Astrocyte (in vitro differentiated cells and primary cell): ENCODE data around the gene RAB11FIP4. TPM values are rescaled to one million over a fixed set of nuclear protein-coding genes. Genes with fewer than 3 reads are reported as not detected.

Experiments
- DNase-seq: peaks from one replicate; pipeline ENCODE4 v3.0.0-alpha.2; 2010; ENCODE audit warnings: low read depth
- FAIRE-seq: peaks from 2 replicates; lab custom pipeline; 2011; peaks lifted over from hg19 to GRCh38; lab: Jason Lieb, UNC
- H2AFZ ChIP-seq: 2 replicates; pipeline ENCODE4 v1.6.0; 2012; ENCODE audit warnings: low read depth, low read length, inconsistent platforms
- H3K27ac ChIP-seq: 2 replicates; pipeline ENCODE4 v1.5.1; 2011; ENCODE audit warnings: low read depth, low read length, inconsistent platforms
- H3K27me3 ChIP-seq: 2 replicates; pipeline ENCODE4 v1.6.0; 2011; ENCODE audit warnings: low read length, inconsistent platforms; ENCODE audit not compliant: insufficient read depth
- H3K36me3 ChIP-seq: 2 replicates; pipeline ENCODE4 v1.5.1; 2011; ENCODE audit warnings: low read length, inconsistent platforms; ENCODE audit not compliant: insufficient read depth
- H3K4me1 ChIP-seq: 2 replicates; pipeline ENCODE4 v1.5.1; 2011; ENCODE audit warnings: low read length, inconsistent platforms; ENCODE audit not compliant: insufficient read depth
- H3K4me2 ChIP-seq: 2 replicates; pipeline ENCODE4 v1.6.0; 2012; ENCODE audit warnings: low read length, inconsistent platforms
- H3K4me3 ChIP-seq: 2 replicates; pipeline ENCODE4 v1.5.1; 2011; ENCODE audit warnings: low read depth, mild to moderate bottlenecking, low read length, inconsistent platforms; ENCODE audit not compliant: insufficient read depth
- H3K79me2 ChIP-seq: 2 replicates; pipeline ENCODE4 v1.6.0; 2012; ENCODE audit warnings: mild to moderate bottlenecking, low read length, inconsistent platforms; ENCODE audit not compliant: insufficient read depth
- H3K9ac ChIP-seq: 2 replicates; pipeline ENCODE4 v1.6.0; 2012; ENCODE audit warnings: mild to moderate bottlenecking, low read length, inconsistent platforms
- H3K9me3 ChIP-seq: 2 replicates; pipeline ENCODE4 v1.5.1; 2012; ENCODE audit warnings: low read depth, mild to moderate bottlenecking, low read length, inconsistent platforms; ENCODE audit not compliant: insufficient read depth
- H4K20me1 ChIP-seq: 2 replicates; pipeline ENCODE4 v1.6.0; 2012; ENCODE audit warnings: low read length, inconsistent platforms; ENCODE audit not compliant: insufficient read depth
- H3K27ac Mint-ChIP-seq: one replicate; pipeline ENCODE4 v1.8.0; 2021; ENCODE audit warnings: mild to moderate bottlenecking, mixed read lengths; ENCODE audit not compliant: unreplicated experiment
- H3K27me3 Mint-ChIP-seq: one replicate; pipeline ENCODE4 v1.8.0; 2021; ENCODE audit warnings: low read depth, mixed read lengths; ENCODE audit not compliant: unreplicated experiment
- H3K36me3 Mint-ChIP-seq: one replicate; pipeline ENCODE4 v1.8.0; 2021; ENCODE audit warnings: low read depth, mixed read lengths; ENCODE audit not compliant: unreplicated experiment
- H3K4me1 Mint-ChIP-seq: one replicate; pipeline ENCODE4 v1.8.0; 2021; ENCODE audit warnings: low read depth, mixed read lengths; ENCODE audit not compliant: unreplicated experiment
- H3K4me3 Mint-ChIP-seq: one replicate; pipeline ENCODE4 v1.8.0; 2021; ENCODE audit warnings: mild to moderate bottlenecking, moderate library complexity, mixed read lengths; ENCODE audit not compliant: unreplicated experiment
- H3K9me3 Mint-ChIP-seq: one replicate; pipeline ENCODE4 v1.8.0; 2021; ENCODE audit warnings: mild to moderate bottlenecking, mixed read lengths; ENCODE audit not compliant: unreplicated experiment
- EZH2 ChIP-seq: IDR thresholded peaks from 2 replicates; pipeline ENCODE4 v1.6.1; 2012; ENCODE audit warnings: mild to moderate bottlenecking, low read length, inconsistent platforms; ENCODE audit not compliant: insufficient read depth
- total RNA-seq: library from RNA; stranded (reverse); gene quantifications from 2 replicates; pipeline ENCODE4 v1.2.1, GENCODE V29; 2021
- TF ChIP-seq, protein P1 (sequence below): IDR thresholded peaks from 2 replicates; pipeline ENCODE4 v1.5.1; 2011; ENCODE audit warnings: low read depth, mild to moderate bottlenecking, inconsistent platforms, low read length, moderate library complexity; ENCODE audit not compliant: insufficient read depth

Gene RAB11FIP4
- total RNA-seq, 1 donor from 2014 or later: 4.4 TPM

DNA sequence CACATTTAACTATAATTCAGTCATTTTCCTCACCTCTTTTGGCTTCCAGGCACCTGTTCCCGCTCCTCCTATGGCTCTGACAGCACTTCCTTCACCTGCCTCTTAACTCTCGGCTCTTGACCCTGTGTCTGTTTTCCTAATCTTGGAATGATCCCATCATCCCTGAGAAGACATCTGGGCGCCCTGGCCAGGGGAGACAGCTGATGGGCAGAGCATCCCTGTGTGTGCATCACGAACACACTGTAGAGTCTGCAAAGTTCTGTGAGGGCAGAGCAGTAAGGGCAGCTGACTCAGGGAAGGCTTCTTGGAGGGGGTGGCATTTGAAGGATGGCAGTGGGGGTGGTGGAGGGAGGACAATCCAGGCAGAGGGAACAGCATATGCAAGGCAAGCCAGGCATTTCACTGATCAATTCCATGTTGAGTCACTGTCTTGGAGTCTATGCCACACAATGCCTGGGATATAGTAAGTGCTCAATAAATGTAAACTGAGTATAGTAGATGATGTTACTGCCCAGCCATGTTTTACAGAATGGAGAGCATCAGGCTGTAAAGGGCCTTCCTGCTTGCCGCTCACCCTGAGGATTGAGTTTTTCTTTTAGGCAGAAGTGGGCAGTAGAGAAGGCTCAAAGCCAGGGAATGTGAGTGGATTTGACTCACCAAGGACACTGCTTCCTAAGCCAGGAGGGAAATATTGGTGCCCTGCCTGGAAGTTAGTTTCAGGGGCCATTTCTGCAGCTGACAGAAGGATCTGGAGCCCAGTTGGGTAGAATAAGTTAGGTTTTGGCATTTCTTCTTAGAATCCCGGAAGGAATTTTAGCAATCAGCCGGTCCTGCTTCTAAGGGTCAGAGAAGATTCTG lies 5.8 kb upstream of the RAB11FIP4 start:
- DNase-seq (no peak), FAIRE-seq (no peak)
- TF ChIP-seq EZH2: no peak
- TF ChIP-seq, protein P1, sequence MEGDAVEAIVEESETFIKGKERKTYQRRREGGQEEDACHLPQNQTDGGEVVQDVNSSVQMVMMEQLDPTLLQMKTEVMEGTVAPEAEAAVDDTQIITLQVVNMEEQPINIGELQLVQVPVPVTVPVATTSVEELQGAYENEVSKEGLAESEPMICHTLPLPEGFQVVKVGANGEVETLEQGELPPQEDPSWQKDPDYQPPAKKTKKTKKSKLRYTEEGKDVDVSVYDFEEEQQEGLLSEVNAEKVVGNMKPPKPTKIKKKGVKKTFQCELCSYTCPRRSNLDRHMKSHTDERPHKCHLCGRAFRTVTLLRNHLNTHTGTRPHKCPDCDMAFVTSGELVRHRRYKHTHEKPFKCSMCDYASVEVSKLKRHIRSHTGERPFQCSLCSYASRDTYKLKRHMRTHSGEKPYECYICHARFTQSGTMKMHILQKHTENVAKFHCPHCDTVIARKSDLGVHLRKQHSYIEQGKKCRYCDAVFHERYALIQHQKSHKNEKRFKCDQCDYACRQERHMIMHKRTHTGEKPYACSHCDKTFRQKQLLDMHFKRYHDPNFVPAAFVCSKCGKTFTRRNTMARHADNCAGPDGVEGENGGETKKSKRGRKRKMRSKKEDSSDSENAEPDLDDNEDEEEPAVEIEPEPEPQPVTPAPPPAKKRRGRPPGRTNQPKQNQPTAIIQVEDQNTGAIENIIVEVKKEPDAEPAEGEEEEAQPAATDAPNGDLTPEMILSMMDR: no peak
- Histone ChIP-seq H3K9ac (no peak overlapping the region), H3K4me3 (no peak overlapping the region), H3K79me2 (no peaks in the 10 kb centered on the region), H3K9me3 (no peaks in the 10 kb centered on the region), H2AFZ (no peak overlapping the region), H3K4me1 (no peaks in the 10 kb centered on the region), H3K27ac (no peak overlapping the region), H3K4me2 (no peak overlapping the region), H4K20me1 (peaks cover 5% of the 10 kb centered on the region), H3K27me3 (peaks cover 2% of the 10 kb centered on the region), H3K36me3 (no peaks in the 10 kb centered on the region)
- Mint-ChIP-seq H3K27me3 (peaks cover 17% of the 10 kb centered on the region), H3K36me3 (peaks cover 13% of the 10 kb centered on the region), H3K27ac (no peak overlapping the region), H3K4me3 (no peak overlapping the region), H3K9me3 (no peaks in the 10 kb centered on the region), H3K4me1 (peaks cover 7% of the 10 kb centered on the region)

DNA sequence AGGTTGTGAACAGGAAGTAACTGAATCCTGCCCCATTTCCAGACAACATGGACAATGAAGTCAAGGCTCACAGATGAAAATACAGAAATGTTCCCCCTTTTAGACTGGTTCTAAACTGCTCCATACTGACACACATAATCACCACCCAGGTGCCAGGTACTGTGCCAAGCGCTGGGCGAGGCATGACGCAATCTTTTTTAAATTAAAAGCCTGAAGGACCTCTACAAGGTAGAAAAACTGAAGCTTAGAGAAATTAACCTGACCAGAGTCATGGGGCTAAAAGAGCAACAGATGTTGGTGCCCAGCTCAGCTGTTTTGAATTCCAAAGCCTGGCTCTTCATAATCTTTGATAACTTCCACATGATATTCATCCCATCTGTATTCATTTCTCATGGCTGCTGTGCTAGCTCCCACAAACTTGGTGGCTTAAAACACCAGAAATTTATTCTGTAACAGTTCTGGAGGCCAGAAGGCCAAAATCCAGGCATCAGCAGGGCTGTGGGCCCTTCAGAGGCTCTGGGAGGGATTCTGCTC lies 4.9 kb upstream of the RAB11FIP4 start:
- H4K20me1 ChIP-seq: peaks cover 5% of the 10 kb centered on the region
- Mint-ChIP-seq H3K27me3 (peaks cover 17% of the 10 kb centered on the region), H3K9me3 (no peaks in the 10 kb centered on the region), H3K27ac (no peak overlapping the region), H3K4me1 (peaks cover 2% of the 10 kb centered on the region), H3K36me3 (peaks cover 12% of the 10 kb centered on the region), H3K4me3 (no peak overlapping the region)
- no peak overlapping the region for H3K4me3 ChIP-seq
- H3K4me2 ChIP-seq: no peak overlapping the region
- DNase-seq (no peak), FAIRE-seq (no peak)
- no peaks in the 10 kb centered on the region for H3K36me3 ChIP-seq
- no peak overlapping the region for H3K9ac ChIP-seq
- H3K79me2 ChIP-seq: no peaks in the 10 kb centered on the region
- H3K27ac ChIP-seq: no peak overlapping the region
- no peak overlapping the region for H2AFZ ChIP-seq
- H3K4me1 ChIP-seq: no peaks in the 10 kb centered on the region
- peaks cover 2% of the 10 kb centered on the region for H3K27me3 ChIP-seq
- H3K9me3 ChIP-seq: no peaks in the 10 kb centered on the region
- no peak for TF ChIP-seq EZH2
- TF ChIP-seq, protein P1: no peak

DNA sequence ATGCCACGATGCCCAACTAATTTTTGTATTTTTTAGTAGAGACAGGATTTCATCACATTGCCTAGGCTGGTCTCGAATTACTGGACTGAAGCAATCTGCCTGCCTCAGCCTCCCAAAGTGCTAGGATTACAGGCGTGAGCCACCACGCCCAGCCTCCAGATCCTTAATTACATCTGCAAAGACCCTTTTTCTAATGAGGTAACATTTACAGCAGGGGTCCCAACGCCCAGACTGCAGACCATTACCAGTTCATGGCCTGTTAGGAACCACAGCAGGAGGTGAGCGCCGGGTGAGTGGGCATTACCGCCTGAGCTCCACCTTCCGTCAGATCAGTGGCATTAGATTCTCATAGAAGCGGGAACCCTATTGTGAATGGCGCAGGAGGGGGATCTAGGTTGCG lies 4.0 kb upstream of the RAB11FIP4 start:
- TF ChIP-seq, protein P1: no peak
- TF ChIP-seq EZH2: no peak
- Histone ChIP-seq H3K4me1 (no peaks in the 10 kb centered on the region), H3K36me3 (no peaks in the 10 kb centered on the region), H3K27me3 (peaks cover 6% of the 10 kb centered on the region), H3K9me3 (no peaks in the 10 kb centered on the region), H2AFZ (no peak overlapping the region), H3K4me2 (no peak overlapping the region), H3K79me2 (no peaks in the 10 kb centered on the region), H3K27ac (no peak overlapping the region), H3K9ac (no peak overlapping the region), H3K4me3 (no peak overlapping the region), H4K20me1 (peaks cover 5% of the 10 kb centered on the region)
- Mint-ChIP-seq H3K4me3 (no peak overlapping the region), H3K27me3 (peaks cover 19% of the 10 kb centered on the region), H3K27ac (peak overlapping the region; percentile 34), H3K4me1 (no peaks in the 10 kb centered on the region), H3K9me3 (no peaks in the 10 kb centered on the region), H3K36me3 (peaks cover 8% of the 10 kb centered on the region)
- FAIRE-seq: no peak
- DNase-seq: no peak
